ENCODE measurements around the gene MTHFD2L. TPM values are rescaled to one million over a fixed set of nuclear protein-coding genes. Genes with fewer than 3 reads are reported as not detected.

The MTHFD2L gene
- total and polyA plus RNA-seq, 9 of the 15 experiments (the other 6 are each of a cell fraction or from before 2014, with no cell fraction given), result 10.0 to 39.0 (median 26.0) TPM

DNA sequence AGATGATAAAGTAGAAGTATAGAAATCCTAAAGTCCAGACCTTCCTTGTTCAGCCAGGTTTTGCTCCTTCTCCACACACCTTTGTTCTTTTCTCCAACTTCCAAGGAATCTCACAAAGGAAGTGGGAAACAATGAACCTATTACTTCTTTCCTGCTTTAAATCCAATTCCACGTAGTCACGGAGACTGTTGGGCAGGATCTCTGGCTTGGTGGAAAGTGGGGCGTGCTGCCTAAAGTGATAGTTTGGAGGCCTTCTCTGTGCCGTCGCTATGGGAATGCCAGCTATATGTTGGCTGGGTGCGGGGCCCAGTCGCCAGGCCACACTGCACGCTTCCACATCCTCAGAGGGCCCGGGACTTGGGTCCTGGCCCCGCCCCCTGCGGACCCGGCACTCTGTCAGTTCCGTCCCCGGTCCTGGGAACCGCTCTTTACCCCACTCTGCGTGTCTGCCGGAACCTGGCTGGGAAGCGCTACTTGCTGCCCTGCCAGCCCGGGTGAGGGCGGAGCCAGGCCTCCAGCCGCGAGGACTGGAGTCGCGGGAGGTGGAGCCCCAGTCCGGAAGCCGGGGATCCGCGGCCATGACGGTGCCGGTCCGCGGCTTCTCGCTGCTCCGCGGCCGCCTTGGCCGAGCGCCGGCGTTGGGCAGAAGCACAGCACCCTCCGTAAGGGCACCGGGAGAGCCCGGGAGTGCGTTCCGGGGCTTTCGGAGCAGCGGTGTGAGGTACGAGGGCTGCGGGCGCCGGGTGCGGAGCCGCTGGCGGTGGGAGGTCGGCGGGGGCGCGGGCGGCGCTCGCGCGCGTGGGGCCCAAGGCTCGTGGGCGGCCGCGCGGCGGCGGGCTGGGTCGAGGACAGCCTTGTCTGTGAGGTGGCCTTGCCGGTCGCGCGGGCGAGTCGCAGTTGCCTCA lies at the start of gene MTHFD2L (continued):
- TF ChIP-seq, protein P1, sequence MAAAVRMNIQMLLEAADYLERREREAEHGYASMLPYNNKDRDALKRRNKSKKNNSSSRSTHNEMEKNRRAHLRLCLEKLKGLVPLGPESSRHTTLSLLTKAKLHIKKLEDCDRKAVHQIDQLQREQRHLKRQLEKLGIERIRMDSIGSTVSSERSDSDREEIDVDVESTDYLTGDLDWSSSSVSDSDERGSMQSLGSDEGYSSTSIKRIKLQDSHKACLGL (CRISPR knock-in tag; IDR thresholded peaks at IDR 0.05; ENCODE audit: borderline replicate concordance, poor library complexity, severe bottlenecking), result no peak
- TF ChIP-seq POU5F1 (IDR thresholded peaks at IDR 0.05; ENCODE audit: borderline replicate concordance, low read depth, low read length, partially characterized antibody) (no peak), POLR2A (conservative IDR thresholded peaks at IDR 0.05) (peak; percentile 93), PRMT5 (CRISPR knock-in tag; IDR thresholded peaks at IDR 0.05) (no peak), FOXA1 (IDR thresholded peaks at IDR 0.05; ENCODE audit: borderline replicate concordance) (no peak), GTF2E2 (tag; IDR thresholded peaks at IDR 0.05) (peak; percentile 88), KLF6 (CRISPR knock-in tag; IDR thresholded peaks at IDR 0.05; ENCODE audit: borderline replicate concordance) (peak; percentile 25; the same call in 1 of the 2 replicates), SRSF3 (IDR thresholded peaks at IDR 0.05; ENCODE audit: insufficient read depth, low read length) (no peak), CAMTA2 (CRISPR knock-in tag; conservative IDR thresholded peaks at IDR 0.05) (no peak)
- TF ChIP-seq, protein P2, sequence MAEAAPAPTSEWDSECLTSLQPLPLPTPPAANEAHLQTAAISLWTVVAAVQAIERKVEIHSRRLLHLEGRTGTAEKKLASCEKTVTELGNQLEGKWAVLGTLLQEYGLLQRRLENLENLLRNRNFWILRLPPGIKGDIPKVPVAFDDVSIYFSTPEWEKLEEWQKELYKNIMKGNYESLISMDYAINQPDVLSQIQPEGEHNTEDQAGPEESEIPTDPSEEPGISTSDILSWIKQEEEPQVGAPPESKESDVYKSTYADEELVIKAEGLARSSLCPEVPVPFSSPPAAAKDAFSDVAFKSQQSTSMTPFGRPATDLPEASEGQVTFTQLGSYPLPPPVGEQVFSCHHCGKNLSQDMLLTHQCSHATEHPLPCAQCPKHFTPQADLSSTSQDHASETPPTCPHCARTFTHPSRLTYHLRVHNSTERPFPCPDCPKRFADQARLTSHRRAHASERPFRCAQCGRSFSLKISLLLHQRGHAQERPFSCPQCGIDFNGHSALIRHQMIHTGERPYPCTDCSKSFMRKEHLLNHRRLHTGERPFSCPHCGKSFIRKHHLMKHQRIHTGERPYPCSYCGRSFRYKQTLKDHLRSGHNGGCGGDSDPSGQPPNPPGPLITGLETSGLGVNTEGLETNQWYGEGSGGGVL (CRISPR knock-in tag; IDR thresholded peaks at IDR 0.05), result no peak
- TF ChIP-seq, protein P3, sequence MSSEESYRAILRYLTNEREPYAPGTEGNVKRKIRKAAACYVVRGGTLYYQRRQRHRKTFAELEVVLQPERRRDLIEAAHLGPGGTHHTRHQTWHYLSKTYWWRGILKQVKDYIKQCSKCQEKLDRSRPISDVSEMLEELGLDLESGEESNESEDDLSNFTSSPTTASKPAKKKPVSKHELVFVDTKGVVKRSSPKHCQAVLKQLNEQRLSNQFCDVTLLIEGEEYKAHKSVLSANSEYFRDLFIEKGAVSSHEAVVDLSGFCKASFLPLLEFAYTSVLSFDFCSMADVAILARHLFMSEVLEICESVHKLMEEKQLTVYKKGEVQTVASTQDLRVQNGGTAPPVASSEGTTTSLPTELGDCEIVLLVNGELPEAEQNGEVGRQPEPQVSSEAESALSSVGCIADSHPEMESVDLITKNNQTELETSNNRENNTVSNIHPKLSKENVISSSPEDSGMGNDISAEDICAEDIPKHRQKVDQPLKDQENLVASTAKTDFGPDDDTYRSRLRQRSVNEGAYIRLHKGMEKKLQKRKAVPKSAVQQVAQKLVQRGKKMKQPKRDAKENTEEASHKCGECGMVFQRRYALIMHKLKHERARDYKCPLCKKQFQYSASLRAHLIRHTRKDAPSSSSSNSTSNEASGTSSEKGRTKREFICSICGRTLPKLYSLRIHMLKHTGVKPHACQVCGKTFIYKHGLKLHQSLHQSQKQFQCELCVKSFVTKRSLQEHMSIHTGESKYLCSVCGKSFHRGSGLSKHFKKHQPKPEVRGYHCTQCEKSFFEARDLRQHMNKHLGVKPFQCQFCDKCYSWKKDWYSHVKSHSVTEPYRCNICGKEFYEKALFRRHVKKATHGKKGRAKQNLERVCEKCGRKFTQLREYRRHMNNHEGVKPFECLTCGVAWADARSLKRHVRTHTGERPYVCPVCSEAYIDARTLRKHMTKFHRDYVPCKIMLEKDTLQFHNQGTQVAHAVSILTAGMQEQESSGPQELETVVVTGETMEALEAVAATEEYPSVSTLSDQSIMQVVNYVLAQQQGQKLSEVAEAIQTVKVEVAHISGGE (CRISPR knock-in tag; IDR thresholded peaks at IDR 0.05), result peak; percentile 87 to 99 (median 93); a peak in 5 of 6 replicates
- TF ChIP-seq, protein P4, sequence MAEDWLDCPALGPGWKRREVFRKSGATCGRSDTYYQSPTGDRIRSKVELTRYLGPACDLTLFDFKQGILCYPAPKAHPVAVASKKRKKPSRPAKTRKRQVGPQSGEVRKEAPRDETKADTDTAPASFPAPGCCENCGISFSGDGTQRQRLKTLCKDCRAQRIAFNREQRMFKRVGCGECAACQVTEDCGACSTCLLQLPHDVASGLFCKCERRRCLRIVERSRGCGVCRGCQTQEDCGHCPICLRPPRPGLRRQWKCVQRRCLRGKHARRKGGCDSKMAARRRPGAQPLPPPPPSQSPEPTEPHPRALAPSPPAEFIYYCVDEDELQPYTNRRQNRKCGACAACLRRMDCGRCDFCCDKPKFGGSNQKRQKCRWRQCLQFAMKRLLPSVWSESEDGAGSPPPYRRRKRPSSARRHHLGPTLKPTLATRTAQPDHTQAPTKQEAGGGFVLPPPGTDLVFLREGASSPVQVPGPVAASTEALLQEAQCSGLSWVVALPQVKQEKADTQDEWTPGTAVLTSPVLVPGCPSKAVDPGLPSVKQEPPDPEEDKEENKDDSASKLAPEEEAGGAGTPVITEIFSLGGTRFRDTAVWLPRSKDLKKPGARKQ (CRISPR knock-in tag; IDR thresholded peaks at IDR 0.05), result no peak
- TF ChIP-seq, protein P5, sequence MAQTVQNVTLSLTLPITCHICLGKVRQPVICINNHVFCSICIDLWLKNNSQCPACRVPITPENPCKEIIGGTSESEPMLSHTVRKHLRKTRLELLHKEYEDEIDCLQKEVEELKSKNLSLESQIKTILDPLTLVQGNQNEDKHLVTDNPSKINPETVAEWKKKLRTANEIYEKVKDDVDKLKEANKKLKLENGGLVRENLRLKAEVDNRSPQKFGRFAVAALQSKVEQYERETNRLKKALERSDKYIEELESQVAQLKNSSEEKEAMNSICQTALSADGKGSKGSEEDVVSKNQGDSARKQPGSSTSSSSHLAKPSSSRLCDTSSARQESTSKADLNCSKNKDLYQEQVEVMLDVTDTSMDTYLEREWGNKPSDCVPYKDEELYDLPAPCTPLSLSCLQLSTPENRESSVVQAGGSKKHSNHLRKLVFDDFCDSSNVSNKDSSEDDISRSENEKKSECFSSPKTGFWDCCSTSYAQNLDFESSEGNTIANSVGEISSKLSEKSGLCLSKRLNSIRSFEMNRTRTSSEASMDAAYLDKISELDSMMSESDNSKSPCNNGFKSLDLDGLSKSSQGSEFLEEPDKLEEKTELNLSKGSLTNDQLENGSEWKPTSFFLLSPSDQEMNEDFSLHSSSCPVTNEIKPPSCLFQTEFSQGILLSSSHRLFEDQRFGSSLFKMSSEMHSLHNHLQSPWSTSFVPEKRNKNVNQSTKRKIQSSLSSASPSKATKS (CRISPR knock-in tag; IDR thresholded peaks at IDR 0.05), result no peak
- TF ChIP-seq, protein P6, sequence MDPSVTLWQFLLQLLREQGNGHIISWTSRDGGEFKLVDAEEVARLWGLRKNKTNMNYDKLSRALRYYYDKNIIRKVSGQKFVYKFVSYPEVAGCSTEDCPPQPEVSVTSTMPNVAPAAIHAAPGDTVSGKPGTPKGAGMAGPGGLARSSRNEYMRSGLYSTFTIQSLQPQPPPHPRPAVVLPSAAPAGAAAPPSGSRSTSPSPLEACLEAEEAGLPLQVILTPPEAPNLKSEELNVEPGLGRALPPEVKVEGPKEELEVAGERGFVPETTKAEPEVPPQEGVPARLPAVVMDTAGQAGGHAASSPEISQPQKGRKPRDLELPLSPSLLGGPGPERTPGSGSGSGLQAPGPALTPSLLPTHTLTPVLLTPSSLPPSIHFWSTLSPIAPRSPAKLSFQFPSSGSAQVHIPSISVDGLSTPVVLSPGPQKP (CRISPR knock-in tag; IDR thresholded peaks at IDR 0.05), result no peak

Data from K562 (cell line).